Pancreas (tissue), 10 donors: ENCODE results near the gene HCN3. TPM values are rescaled to one million over a fixed set of nuclear protein-coding genes. Genes with fewer than 3 reads are reported as not detected.

Source experiments
- ATAC-seq, 4 donors: fragments of 200-7000 bp; cut with Tn5 transposase; one replicate each; pipeline versions ENCODE4 v1.8.0 to v1.9.1; 2020; ENCODE audit warnings: mild to moderate bottlenecking in 4 of 4, moderate library complexity in 4 of 4
- DNase-seq, 6 donors: peaks; one replicate each; pipeline ENCODE4 v3.0.0-alpha.2; 2020
- FAIRE-seq: peaks from 2 replicates; lab custom pipeline; 2012; peaks lifted over from hg19 to GRCh38; lab: Jason Lieb, UNC
- H3K27ac ChIP-seq, 4 donors: fragments of 200-600 bp; sonication (generic); 1 replicate in 3 of 4; 2 replicates in 1 of 4; pipeline versions ENCODE4 v1.5.0 to v1.8.0; 2020
- H3K27me3 ChIP-seq, 4 donors: fragments of 200-600 bp; one replicate each; pipeline ENCODE4 v1.8.0; 2021
- H3K36me3 ChIP-seq, 3 donors: fragments of 200-600 bp; sonication (generic) in 1 of 3; one replicate each; pipeline versions ENCODE4 v1.5.0 to v1.8.0; 2020 to 2021
- H3K4me1 ChIP-seq, 3 donors: fragments of 200-600 bp; one replicate each; pipeline ENCODE4 v1.8.0; 2021
- H3K4me3 ChIP-seq, 4 donors: fragments of 200-600 bp; sonication (generic) in 2 of 4; one replicate each; pipeline versions ENCODE4 v1.5.0 to v1.8.0; 2020 to 2021
- H3K9me3 ChIP-seq, 4 donors: fragments of 200-600 bp; one replicate each; pipeline ENCODE4 v1.8.0; 2021
- WGBS, 2 donors: extraction: QIAGEN DNeasy Blood & Tissue Kit; methylation state at CpG; one replicate each; pipeline ENCODE4 v1.1.7; 2013; 5-methylcytosine and 5-hydroxymethylcytosine counted together
- intact Hi-C, 3 donors: fragments of 100-400 bp; cut with DNase I; formaldehyde crosslinking; loops; one replicate each; pipeline versions ENCODE4 v1.11.1 to v1.14.2; 2022
- polyA plus RNA-seq, 2 donors: library from polyadenylated mRNA; stranded (reverse); fragments of 200-250 nt; gene quantifications; one replicate each; pipeline ENCODE4 v1.2.3, GENCODE V29; 2013
- total RNA-seq, 6 donors: library from RNA; stranded (reverse); fragmentation: NEBNext Ultra II Directional in 4 of 6; extraction: Animal tissue kit (Norgen Biotek cat#: 25700) in 4 of 6; gene quantifications; one replicate each; pipeline versions ENCODE4 v1.2.1 to v1.2.4, GENCODE V29; 2021 to 2023
- TF ChIP-seq, protein P1 (sequence below), 4 donors: fragments of 200-600 bp; sonication (generic) in 3 of 4; IDR thresholded peaks; one replicate each; pipeline versions ENCODE4 v1.5.0 to v1.8.0; 2021; ENCODE audit warnings: antibody characterized with exemption in 4 of 4
- donor health status: healthy with polysubstance abuse.
- donor health status: DM: no; HTN: no; CAD: no; lungs with moderate emphysema.
- donor health status: DM: no; HTN: no; CAD: no.
- donor health status: control.
- donor health status: control.
- donor health status: Bipolar disorder and iron deficiency.
- donor health status: DM: yes; HTN: yes; CAD: no.
- donor health status: DM: no; HTN: no; CAD: no.
- donor health status: DM: no; HTN: no; CAD: no.
- donor health status: DM: yes; HTN: yes; CAD: no.

Gene HCN3
- total and polyA plus RNA-seq, 8 donors = 0.66 to 12.0 (median 1.8) TPM

DNA sequence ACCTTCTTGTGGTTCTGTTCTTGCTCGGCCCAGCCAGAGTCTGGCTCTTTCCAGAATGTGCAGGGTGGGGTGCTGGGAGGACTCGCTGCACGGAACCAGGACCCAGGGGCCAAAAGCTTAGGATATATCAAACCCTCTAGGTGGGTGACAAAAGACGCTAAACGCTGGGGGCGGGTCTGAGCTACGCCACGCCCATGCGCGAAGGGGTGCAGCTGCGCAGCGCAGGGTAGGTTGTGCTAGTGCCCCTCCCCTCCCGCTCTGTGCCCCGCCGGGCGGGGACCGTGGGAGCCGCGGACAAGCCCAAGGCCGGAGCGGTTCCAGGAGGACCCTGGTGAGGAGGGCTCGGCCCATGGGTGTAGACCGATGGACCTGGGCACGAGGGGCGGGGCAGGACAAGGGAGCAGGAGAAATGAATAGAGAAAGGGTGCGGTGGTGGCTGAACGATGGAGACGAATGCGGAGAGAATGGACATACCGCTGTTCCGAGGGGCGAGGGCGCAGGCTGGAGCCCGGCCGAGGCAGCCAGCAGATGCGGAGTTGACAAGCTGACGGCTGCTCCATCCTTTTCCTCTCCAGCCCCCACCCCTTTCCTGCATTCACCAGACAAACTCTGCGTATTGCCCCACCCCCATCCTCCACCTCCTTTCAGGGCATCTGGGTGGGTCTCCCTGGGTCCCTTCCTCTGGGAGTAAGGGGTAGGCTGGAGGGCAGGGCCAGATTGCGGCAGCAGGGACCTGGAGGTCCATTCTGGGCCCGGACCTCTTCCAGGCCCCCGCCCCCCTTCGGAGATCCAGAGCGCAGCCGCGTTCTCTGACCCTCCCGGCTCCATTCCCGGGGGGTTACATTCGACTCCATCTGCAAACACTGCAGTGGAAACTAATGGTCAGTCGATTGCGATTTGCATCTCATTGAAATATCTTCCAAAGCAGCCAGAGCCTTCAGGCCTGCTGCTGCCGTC, 43.7 kb downstream of the HCN3 start, which contains the start of gene RUSC1:
RUSC1 (plus strand) TSS at position 234 of the 957 bp plus-strand sequence. CDS start 880 bp downstream, outside the sequence.
- Histone ChIP-seq H3K9me3 (no peaks in the 10 kb centered on the region), H3K4me1 (peaks cover 0 to 7% (median 0%) of the 10 kb centered on the region in 3 donors), H3K27me3 (no peaks in the 10 kb centered on the region), H3K36me3 (no peaks in the 10 kb centered on the region), H3K27ac (no peak within 1 kb of the TSS), H3K4me3 (peak within 1 kb of the TSS in 3 of 4 donors; percentile 3 to 79 (median 4))
- TF ChIP-seq, protein P1, sequence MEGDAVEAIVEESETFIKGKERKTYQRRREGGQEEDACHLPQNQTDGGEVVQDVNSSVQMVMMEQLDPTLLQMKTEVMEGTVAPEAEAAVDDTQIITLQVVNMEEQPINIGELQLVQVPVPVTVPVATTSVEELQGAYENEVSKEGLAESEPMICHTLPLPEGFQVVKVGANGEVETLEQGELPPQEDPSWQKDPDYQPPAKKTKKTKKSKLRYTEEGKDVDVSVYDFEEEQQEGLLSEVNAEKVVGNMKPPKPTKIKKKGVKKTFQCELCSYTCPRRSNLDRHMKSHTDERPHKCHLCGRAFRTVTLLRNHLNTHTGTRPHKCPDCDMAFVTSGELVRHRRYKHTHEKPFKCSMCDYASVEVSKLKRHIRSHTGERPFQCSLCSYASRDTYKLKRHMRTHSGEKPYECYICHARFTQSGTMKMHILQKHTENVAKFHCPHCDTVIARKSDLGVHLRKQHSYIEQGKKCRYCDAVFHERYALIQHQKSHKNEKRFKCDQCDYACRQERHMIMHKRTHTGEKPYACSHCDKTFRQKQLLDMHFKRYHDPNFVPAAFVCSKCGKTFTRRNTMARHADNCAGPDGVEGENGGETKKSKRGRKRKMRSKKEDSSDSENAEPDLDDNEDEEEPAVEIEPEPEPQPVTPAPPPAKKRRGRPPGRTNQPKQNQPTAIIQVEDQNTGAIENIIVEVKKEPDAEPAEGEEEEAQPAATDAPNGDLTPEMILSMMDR (IDR thresholded peaks at IDR 0.05) = no peak
- DNase-seq = peak; percentile 48 to 87 (median 66)
- intact Hi-C loops = loop anchor here in 2 of 3 donors (5.0 to 10.0 kb wide), 3 partner anchors 39 to 69 kb away; partner anchors contain the start of gene ENTREP3 (in 1 of the 2)
- ATAC-seq = peak in 2 of 4 donors; percentile 8
- no peak for FAIRE-seq
- WGBS, 2 donors = 38 to 42% methylated on average over 42 to 51 of the region's 51 CpGs

DNA sequence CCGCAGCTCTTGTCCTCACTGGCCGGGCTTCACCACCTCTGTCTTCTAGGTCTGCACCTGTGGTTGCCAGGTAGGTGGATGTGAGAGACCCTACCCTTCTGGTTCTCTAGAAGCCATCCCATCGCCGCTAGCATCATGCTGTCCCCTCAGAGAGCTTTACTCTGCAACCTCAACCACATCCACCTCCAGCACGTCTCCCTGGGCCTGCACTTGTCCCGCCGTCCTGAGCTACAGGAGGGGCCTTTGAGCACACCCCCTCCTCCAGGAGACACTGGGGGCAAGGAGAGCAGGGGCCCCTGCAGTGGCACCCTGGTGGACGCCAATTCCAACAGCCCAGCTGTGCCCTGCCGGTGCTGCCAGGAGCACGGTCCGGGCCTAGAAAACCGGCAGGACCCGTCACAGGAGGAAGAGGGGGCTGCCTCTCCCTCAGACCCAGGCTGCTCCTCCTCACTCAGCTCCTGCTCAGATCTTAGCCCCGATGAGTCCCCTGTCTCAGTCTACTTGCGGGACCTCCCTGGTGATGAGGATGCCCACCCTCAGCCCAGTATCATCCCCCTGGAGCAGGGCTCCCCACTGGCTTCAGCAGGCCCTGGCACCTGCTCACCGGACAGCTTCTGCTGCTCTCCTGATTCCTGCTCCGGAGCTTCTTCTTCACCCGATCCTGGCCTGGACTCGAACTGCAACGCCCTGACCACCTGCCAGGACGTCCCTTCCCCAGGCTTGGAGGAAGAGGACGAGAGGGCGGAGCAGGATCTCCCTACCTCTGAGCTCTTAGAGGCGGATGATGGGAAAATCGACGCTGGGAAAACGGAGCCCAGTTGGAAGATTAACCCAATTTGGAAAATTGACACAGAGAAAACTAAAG, 44.6 kb downstream of the HCN3 start:
- FAIRE-seq (no peak), DNase-seq (peak in 3 of 6 donors; percentile 31 to 80 (median 50)), ATAC-seq (no peak)
- TF ChIP-seq, protein P1 (IDR thresholded peaks at IDR 0.05) = no peak
- Histone ChIP-seq H3K4me1 (peaks cover 0 to 7% (median 0%) of the 10 kb centered on the region in 3 donors), H3K9me3 (no peaks in the 10 kb centered on the region), H3K4me3 (peak overlapping the region in 1 of 4 donors; percentile 79), H3K27ac (peak overlapping the region in 1 of 4 donors; percentile 97), H3K27me3 (no peaks in the 10 kb centered on the region), H3K36me3 (no peaks in the 10 kb centered on the region)
- intact Hi-C loops = loop anchor here in 2 of 3 donors (5.0 to 10.0 kb wide), 3 partner anchors 40 to 70 kb away; partner anchors contain the start of gene ENTREP3 (in 1 of the 2)
- 49 to 59% methylated on average over 27 of the region's 27 CpGs for WGBS, 2 donors

DNA sequence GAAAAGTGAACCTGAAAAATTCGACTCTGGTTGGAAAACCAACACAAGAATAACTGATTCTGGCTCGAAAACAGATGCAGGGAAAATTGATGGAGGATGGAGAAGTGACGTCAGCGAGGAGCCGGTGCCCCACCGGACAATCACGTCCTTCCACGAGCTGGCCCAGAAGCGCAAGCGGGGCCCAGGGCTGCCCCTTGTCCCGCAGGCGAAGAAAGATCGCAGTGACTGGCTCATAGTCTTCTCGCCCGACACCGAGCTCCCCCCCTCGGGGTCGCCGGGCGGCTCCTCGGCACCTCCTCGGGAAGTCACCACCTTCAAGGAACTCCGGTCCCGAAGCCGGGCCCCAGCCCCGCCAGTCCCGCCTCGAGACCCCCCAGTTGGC, 45.3 kb downstream of the HCN3 start:
- TF ChIP-seq, protein P1 (IDR thresholded peaks at IDR 0.05) = no peak
- ATAC-seq (no peak), FAIRE-seq (no peak), DNase-seq (peak in 2 of 6 donors; percentile 32 to 82)
- Histone ChIP-seq H3K36me3 (no peaks in the 10 kb centered on the region), H3K9me3 (no peaks in the 10 kb centered on the region), H3K4me3 (peak overlapping the region; percentile 79 to 91 (median 86)), H3K27ac (peak overlapping the region; percentile 81 to 97 (median 88)), H3K4me1 (peaks cover 0 to 7% (median 0%) of the 10 kb centered on the region in 3 donors), H3K27me3 (no peaks in the 10 kb centered on the region)
- intact Hi-C loops = loop anchor here in 2 of 3 donors (5.0 to 10.0 kb wide), 3 partner anchors 40 to 70 kb away; partner anchors contain the start of gene ENTREP3 (in 1 of the 2)
- WGBS, 2 donors = 1 to 6% methylated on average over 22 to 28 of the region's 28 CpGs

DNA sequence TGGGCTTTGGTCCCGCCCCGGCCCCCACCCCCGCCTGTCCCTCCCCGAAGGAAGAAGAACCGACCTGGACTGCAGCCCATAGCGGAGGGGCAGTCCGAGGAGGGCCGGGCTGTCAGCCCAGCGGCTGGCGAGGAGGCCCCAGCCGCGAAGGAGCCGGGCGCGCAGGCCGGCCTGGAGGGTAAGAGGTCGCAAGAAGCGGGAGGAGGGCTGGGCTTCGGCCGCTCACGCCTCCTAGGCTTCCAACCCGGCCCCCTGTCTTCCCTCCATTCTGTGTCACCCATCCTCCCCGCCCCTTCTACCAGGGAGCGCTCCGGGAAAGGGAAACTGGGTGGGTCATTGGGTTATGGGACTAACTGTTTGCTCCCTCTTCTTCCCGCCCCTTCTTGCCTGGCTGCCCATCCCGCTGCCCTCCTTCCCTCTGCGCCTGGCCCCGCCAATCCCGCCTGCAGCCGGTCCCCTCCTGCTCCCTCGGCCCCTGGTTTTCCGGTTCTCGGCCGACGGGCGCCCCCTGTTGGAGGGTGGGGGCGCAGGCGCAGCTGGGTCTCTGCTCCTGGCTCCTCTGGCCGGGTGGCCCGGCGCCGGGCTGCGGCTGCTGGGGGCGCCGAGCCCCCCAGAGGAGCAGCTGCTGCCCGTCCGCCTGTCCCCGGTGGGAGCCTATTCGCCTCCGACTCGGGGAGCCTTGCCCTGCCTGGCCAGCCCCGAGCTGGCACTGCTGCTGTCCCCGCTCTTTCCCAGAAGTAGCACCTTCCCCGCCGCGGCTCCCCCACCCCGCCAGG, 45.9 kb downstream of the HCN3 start:
- Histone ChIP-seq H3K4me3 (peak overlapping the region; percentile 79 to 91 (median 86)), H3K4me1 (peaks cover 0 to 7% (median 0%) of the 10 kb centered on the region in 3 donors), H3K27ac (peak overlapping the region; percentile 81 to 97 (median 88)), H3K36me3 (no peaks in the 10 kb centered on the region), H3K27me3 (no peaks in the 10 kb centered on the region), H3K9me3 (no peaks in the 10 kb centered on the region)
- peak; percentile 58 to 70 (median 62) for ATAC-seq
- TF ChIP-seq, protein P1 (IDR thresholded peaks at IDR 0.05) = peak; percentile 94 to 98 (median 98)
- 0 to 1% methylated on average over 36 to 57 of the region's 58 CpGs for WGBS, 2 donors
- peak; percentile 78 to 96 (median 89) for DNase-seq
- no peak for FAIRE-seq
- intact Hi-C loops = loop anchor here in 2 of 3 donors (5.0 to 10.0 kb wide), 3 partner anchors 41 to 71 kb away; partner anchors contain the start of gene ENTREP3 (in 1 of the 2)
